Skeletal muscle satellite cell (primary cell): Measurements from ENCODE around the gene HMCN1.

ENCODE experiments used
- H3K27me3 ChIP-seq: 2 replicates; pipeline ENCODE4 v1.7.0; 2013; ENCODE audit warnings: low read length; ENCODE audit not compliant: control insufficient read depth, insufficient read depth
- H3K36me3 ChIP-seq: 2 replicates; pipeline ENCODE4 v1.7.0; 2013; ENCODE audit warnings: mild to moderate bottlenecking, control low read depth, low read length; ENCODE audit not compliant: insufficient read depth
- H3K4me1 ChIP-seq: 2 replicates; pipeline ENCODE4 v1.7.0; 2013; ENCODE audit warnings: low read length; ENCODE audit not compliant: control insufficient read depth, insufficient read depth
- H3K4me2 ChIP-seq: 2 replicates; pipeline ENCODE4 v1.7.0; 2013; ENCODE audit warnings: mild to moderate bottlenecking, low read length
- H3K4me3 ChIP-seq: 2 replicates; pipeline ENCODE4 v1.7.0; 2013; ENCODE audit warnings: low read length
- H3K9ac ChIP-seq: 2 replicates; pipeline ENCODE4 v1.7.0; 2013; ENCODE audit warnings: mild to moderate bottlenecking, low read depth, low read length, moderate library complexity
- H3K9me3 ChIP-seq: replicated peaks from 2 replicates; pipeline ENCODE4 v1.7.0; 2013; ENCODE audit warnings: mild to moderate bottlenecking, control low read depth, low read length

HMCN1 gene

DNA sequence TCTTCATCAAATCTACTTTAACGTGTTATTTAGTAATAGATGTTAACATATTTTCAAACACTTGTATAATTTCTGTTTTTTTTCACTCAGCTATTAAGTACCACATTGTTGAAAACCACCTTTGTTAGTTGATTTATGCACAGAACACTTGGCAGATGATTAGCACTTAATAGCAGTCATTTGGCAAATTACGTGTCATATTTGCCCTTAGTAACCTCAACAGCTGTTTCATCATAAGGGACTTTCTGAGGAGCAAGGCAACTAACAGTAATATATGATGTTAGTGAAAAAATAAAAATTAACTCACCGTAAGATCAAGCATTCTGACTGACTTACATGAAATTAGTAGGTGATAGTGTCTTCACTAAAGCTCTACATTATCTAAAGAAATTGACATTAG lies 186.4 kb downstream of the HMCN1 start:
- Histone ChIP-seq H3K4me3 (no peak overlapping the region), H3K27me3 (peaks cover 5% of the 10 kb centered on the region), H3K9me3 (no peaks in the 10 kb centered on the region), H3K36me3 (no peaks in the 10 kb centered on the region), H3K4me2 (no peak overlapping the region), H3K4me1 (no peaks in the 10 kb centered on the region), H3K9ac (no peak overlapping the region)

DNA sequence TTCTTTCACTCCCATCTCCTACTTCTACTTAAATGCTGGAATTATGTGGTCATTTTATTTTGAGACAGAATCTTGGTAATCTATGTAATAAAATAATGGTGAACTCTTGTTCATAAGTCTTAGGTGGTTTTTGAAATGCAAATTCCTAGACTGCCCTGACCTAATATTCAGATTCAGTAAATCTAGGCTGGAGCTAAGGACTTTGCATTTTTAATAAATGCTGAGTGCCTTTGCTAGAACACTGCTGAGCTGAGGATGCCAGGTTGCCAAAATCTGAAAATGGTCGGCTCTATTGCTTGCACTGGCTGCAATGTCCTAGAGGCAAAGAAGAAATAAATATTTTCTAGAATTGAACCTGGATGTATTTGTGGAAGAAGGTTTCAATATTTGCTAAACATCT lies 187.4 kb downstream of the HMCN1 start:
- H3K4me1 ChIP-seq = no peaks in the 10 kb centered on the region
- H3K36me3 ChIP-seq = no peaks in the 10 kb centered on the region
- H3K9ac ChIP-seq = no peak overlapping the region
- H3K27me3 ChIP-seq = peaks cover 5% of the 10 kb centered on the region
- H3K4me2 ChIP-seq = no peak overlapping the region
- H3K9me3 ChIP-seq = no peaks in the 10 kb centered on the region
- no peak overlapping the region for H3K4me3 ChIP-seq

DNA sequence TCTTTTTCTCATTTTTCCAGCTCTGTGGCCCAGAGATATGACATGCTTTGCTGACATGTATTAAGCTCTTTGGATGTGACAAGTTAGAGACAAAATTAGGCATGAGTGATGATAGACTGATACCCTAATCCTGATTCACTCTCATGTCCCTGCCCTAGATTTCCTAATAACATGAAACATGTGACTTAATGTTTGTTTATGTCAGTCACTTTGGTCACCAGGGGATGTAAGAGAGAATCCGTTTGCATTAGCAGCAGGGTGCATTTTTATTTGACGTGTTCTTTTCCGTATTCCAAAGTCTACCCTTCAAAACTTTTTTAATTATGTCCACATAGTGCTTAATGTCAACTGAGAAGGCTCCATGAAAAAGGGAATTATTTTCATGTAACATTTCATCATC lies 192.4 kb downstream of the HMCN1 start:
- H3K9me3 ChIP-seq = no peaks in the 10 kb centered on the region
- H3K4me2 ChIP-seq = no peak overlapping the region
- H3K27me3 ChIP-seq = no peaks in the 10 kb centered on the region
- no peaks in the 10 kb centered on the region for H3K36me3 ChIP-seq
- peaks cover 6% of the 10 kb centered on the region for H3K4me1 ChIP-seq
- no peak overlapping the region for H3K4me3 ChIP-seq
- no peak overlapping the region for H3K9ac ChIP-seq

DNA sequence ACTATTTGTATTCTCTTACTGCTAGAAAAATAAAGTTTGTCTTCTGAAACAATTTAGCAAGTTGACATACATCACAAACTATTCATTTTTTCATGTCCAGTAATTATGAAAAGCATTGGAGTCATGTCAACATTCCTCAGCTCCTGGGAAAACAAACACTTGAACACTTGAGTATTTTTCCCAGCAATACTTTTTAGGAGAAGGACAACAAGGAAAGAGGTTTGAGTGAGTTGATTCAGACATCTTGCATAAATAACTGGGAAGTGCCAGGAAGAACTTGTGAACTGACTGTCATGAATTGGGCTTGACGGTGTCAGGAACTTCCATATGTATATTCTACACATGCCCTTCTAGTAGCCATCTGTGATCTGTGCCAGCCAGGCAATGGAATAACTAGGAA lies 195.6 kb downstream of the HMCN1 start:
- Histone ChIP-seq H3K36me3 (no peaks in the 10 kb centered on the region), H3K4me1 (peaks cover 6% of the 10 kb centered on the region), H3K4me3 (no peak overlapping the region), H3K9ac (no peak overlapping the region), H3K9me3 (no peaks in the 10 kb centered on the region), H3K27me3 (no peaks in the 10 kb centered on the region), H3K4me2 (no peak overlapping the region)

DNA sequence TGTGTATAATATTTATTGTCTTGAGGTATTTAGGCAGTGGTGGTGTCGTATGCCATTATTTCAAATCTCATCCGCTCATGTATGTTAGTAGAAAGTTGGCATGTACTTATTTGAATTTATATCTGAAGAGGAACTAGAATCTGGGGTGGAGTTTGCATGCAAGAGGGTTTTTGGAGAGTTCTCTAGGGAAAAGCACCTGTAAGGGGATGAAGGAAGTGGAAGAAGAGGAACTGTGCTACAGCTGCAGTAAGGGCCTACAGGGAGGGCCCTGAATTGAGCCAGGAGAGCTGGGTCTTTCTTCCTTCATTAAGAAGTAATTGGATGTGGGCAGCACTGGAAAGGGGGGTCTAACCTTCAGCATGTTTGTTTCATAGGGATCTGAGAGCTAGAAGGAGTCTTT lies 197.2 kb downstream of the HMCN1 start:
- no peaks in the 10 kb centered on the region for H3K36me3 ChIP-seq
- H3K9me3 ChIP-seq = no peaks in the 10 kb centered on the region
- no peaks in the 10 kb centered on the region for H3K27me3 ChIP-seq
- H3K4me2 ChIP-seq = no peak overlapping the region
- no peak overlapping the region for H3K4me3 ChIP-seq
- peaks cover 6% of the 10 kb centered on the region for H3K4me1 ChIP-seq
- no peak overlapping the region for H3K9ac ChIP-seq

DNA sequence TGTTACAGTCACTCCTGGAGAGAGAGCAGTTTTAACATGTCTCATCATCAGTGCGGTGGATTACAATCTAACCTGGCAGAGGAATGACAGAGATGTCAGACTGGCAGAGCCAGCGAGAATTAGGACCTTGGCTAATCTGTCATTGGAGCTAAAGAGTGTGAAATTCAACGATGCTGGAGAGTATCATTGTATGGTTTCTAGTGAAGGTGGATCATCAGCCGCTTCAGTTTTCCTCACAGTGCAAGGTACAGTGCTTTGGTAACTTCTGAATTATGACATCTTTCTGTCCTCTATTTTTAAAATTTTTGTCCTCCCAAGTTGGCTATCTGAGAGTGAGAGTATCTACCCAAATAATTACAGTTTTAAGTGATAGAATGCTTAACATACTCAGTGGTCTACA lies 199.4 kb downstream of the HMCN1 start:
- H3K4me2 ChIP-seq = no peak overlapping the region
- peaks cover 6% of the 10 kb centered on the region for H3K4me1 ChIP-seq
- no peak overlapping the region for H3K9ac ChIP-seq
- peaks cover 2% of the 10 kb centered on the region for H3K9me3 ChIP-seq
- no peak overlapping the region for H3K4me3 ChIP-seq
- no peaks in the 10 kb centered on the region for H3K27me3 ChIP-seq
- H3K36me3 ChIP-seq = no peaks in the 10 kb centered on the region

DNA sequence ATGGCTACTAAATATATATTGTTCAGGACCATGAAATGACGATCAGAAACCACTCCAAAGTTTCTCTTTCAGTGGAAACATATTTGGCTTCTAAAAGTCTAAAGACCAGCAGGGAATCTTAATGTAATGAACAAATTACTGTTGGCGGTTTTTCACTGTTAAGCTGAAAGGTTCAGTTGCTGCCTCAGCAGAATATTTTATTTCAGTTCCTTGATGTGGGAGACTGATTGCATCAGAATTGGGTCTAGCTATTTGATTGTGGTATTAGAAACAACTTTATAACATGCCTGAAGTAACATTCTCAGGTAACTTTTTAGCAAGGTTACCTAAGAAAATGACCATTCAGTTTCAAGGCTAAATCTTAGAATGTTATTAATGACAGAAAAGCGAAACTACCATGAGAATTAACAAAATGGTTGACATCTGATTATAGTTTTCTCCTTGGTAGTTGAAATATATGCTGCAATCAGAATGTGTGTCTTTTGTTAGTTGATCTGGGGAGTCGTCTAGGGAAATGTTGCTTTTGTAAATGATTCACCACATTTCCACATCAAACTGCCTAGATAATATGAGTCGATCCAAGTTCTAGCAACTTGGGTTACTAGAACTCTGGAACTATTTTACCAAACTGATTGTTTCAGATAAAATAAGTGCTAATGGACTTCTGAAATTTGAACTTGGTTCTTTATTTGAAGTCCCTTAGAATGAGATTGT lies 200.4 kb downstream of the HMCN1 start:
- Histone ChIP-seq H3K36me3 (no peaks in the 10 kb centered on the region), H3K9me3 (peaks cover 4% of the 10 kb centered on the region), H3K9ac (no peak overlapping the region), H3K4me3 (no peak overlapping the region), H3K4me2 (no peak overlapping the region), H3K27me3 (no peaks in the 10 kb centered on the region), H3K4me1 (peaks cover 3% of the 10 kb centered on the region)

DNA sequence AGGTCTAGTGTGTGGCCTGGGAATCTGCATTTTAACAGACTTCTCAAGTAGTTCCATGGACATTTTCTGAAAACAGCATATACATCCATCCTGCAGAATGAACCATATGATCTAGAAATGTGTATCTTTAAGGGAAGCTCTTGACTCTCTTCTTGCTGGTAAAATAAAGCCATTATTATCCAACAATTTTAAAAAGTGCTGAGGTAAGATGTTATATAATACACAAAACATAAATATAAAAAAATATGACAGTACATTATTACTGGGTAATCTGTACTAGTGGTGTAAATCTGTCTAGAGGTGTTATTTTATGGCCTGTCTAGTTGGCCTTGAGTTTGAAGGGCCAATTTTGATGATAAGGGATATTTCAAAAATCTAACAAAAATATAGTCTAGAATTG lies 201.2 kb downstream of the HMCN1 start:
- H3K9me3 ChIP-seq = peaks cover 4% of the 10 kb centered on the region
- H3K4me2 ChIP-seq = no peak overlapping the region
- no peak overlapping the region for H3K4me3 ChIP-seq
- no peak overlapping the region for H3K9ac ChIP-seq
- no peaks in the 10 kb centered on the region for H3K27me3 ChIP-seq
- H3K4me1 ChIP-seq = no peaks in the 10 kb centered on the region
- no peaks in the 10 kb centered on the region for H3K36me3 ChIP-seq

DNA sequence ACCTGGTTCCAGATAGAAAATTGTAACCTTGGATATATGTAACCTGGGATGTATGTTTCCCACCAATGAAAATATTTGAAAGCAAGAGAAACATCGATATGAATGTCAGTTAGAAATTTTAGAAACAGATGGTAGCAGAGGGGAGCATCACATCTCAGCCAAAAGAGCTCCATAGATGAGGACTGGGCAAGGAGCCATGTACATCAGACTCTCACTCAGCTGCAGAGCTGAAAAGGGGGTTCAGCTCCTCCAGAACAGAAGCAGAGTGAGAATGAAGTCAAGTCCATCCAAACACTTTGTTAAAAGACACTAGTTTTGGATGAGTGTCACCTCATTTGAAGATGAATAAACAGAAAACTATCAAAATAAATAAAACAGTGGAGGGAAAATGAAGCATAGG lies 202.4 kb downstream of the HMCN1 start:
- no peak overlapping the region for H3K9ac ChIP-seq
- no peak overlapping the region for H3K4me3 ChIP-seq
- H3K4me2 ChIP-seq = no peak overlapping the region
- no peaks in the 10 kb centered on the region for H3K36me3 ChIP-seq
- H3K4me1 ChIP-seq = no peaks in the 10 kb centered on the region
- peaks cover 4% of the 10 kb centered on the region for H3K9me3 ChIP-seq
- no peaks in the 10 kb centered on the region for H3K27me3 ChIP-seq

DNA sequence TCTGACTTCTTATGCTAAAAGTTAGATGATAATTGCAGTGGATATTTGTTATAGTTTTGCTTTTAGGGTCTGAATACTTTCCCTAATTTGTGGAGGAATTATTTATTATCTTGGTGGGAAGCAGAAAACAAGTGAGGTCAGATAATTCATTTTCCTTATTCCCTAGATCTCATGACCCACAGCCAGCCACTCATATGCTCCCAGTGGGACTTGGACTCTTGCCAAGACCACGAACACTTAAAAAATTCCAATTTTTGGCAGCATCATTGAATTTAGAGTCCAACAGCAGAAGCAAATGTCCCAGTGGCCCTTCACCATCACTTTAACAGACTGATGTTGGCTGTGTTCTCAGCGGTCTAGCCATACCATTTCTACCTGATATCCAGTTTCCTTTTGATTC lies 204.2 kb downstream of the HMCN1 start:
- Histone ChIP-seq H3K36me3 (no peaks in the 10 kb centered on the region), H3K4me2 (no peak overlapping the region), H3K4me1 (no peaks in the 10 kb centered on the region), H3K9ac (no peak overlapping the region), H3K27me3 (no peaks in the 10 kb centered on the region), H3K4me3 (no peak overlapping the region), H3K9me3 (peaks cover 4% of the 10 kb centered on the region)

DNA sequence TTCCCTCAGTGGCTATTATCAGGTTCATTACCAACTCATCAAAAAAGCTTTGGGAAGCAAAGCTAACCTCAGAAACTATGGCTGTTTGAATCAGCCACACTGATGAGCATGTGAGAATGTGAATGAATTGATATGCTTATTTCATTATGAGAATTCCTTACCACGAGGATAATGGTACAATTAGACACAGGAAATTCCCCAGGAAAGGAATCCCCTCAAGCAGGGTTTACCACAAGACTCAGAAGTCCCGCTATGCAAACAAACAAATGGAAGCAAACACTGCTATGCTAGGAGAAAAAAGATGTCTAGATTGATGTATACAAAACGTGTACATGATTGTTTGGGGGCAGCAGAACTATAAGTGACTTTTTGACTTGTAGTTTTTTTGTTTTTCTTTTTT lies 205.0 kb downstream of the HMCN1 start:
- Histone ChIP-seq H3K27me3 (no peaks in the 10 kb centered on the region), H3K4me3 (no peak overlapping the region), H3K36me3 (no peaks in the 10 kb centered on the region), H3K4me1 (no peaks in the 10 kb centered on the region), H3K4me2 (no peak overlapping the region), H3K9me3 (peaks cover 4% of the 10 kb centered on the region), H3K9ac (no peak overlapping the region)

DNA sequence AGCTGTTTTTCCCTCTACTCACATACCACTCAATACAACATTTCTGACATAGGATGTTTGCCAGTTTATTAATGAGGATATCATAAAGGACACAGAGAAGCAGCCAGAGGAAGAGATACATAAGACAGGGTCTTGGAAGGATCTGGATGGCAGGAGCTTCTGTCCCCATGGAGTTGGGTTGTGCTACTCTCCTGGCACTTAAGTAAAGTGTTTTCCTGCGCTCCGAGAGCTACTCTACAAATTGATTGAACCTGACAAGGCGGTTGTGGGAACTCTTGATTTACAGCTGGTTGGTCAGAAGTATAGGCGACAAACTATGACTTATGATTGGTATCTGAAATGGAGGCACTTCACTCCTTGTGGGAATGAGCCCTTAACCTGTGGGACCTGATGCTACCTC lies 208.8 kb downstream of the HMCN1 start:
- peaks cover 9% of the 10 kb centered on the region for H3K27me3 ChIP-seq
- H3K9me3 ChIP-seq = peaks cover 4% of the 10 kb centered on the region
- no peak overlapping the region for H3K4me3 ChIP-seq

More for the DNA sequence above, 208.8 kb downstream of the HMCN1 start:
- Histone ChIP-seq H3K36me3 (no peaks in the 10 kb centered on the region), H3K9ac (no peak overlapping the region), H3K4me2 (no peak overlapping the region), H3K4me1 (no peaks in the 10 kb centered on the region)
